Anterior cingulate cortex (tissue), 58 donors: Measurements from ENCODE around the gene LDB3.
A peak's percentile ranks its signal among the peaks of the same experiment; 100 is the strongest.

Experiments
- DNase-seq, 58 donors: peaks; one replicate each; lab custom pipeline; 2025; lab: John Stamatoyannopoulos, UW

LDB3 gene

GRCh38 chr10:86662186-86663045 lies 5.9 kb upstream of the LDB3 start:
- DNase-seq = no peak

- no peak for DNase-seq
Measured at GRCh38 chr10:86663046-86663345, 5.3 kb upstream of the LDB3 start.

- DNase-seq = peak in 1 of 58 donors; percentile 44
Measured at GRCh38 chr10:86663576-86664339, 4.6 kb upstream of the LDB3 start.

- peak in 9 of 58 donors; percentile 17 to 61 (median 40) for DNase-seq
Measured at GRCh38 chr10:86664341-86665217, 3.7 kb upstream of the LDB3 start.

- DNase-seq = peak in 1 of 58 donors; percentile 37
Measured at GRCh38 chr10:86665218-86665607, 3.1 kb upstream of the LDB3 start.

- DNase-seq = peak in 50 of 58 donors; percentile 27 to 95 (median 72)
Measured at GRCh38 chr10:86665868-86666267, 2.4 kb upstream of the LDB3 start.

GRCh38 chr10:86666538-86666937 lies 1.8 kb upstream of the LDB3 start:
- DNase-seq = peak in 37 of 58 donors; percentile 17 to 73 (median 39)

- DNase-seq = peak in 8 of 58 donors; percentile 22 to 53 (median 30)
Measured at GRCh38 chr10:86667421-86668181, 710 bp upstream of the LDB3 start.

- DNase-seq = no peak
Measured at GRCh38 chr10:86670290-86670811, 2.0 kb downstream of the LDB3 start.

GRCh38 chr10:86670876-86671275 lies 2.6 kb downstream of the LDB3 start:
- no peak for DNase-seq

GRCh38 chr10:86671419-86671818 lies 3.1 kb downstream of the LDB3 start:
- no peak for DNase-seq

GRCh38 chr10:86671985-86672710 lies 3.8 kb downstream of the LDB3 start:
- no peak for DNase-seq

GRCh38 chr10:86673216-86673826 lies 5.0 kb downstream of the LDB3 start:
- DNase-seq = no peak

- peak in 23 of 58 donors; percentile 8 to 65 (median 27) for DNase-seq
Measured at GRCh38 chr10:86673827-86674581, 5.7 kb downstream of the LDB3 start.

GRCh38 chr10:86674912-86675311 lies 6.6 kb downstream of the LDB3 start:
- peak in 16 of 58 donors; percentile 6 to 61 (median 24) for DNase-seq

GRCh38 chr10:86677374-86677773 lies 9.1 kb downstream of the LDB3 start:
- no peak for DNase-seq

- DNase-seq = peak in 17 of 58 donors; percentile 16 to 68 (median 37)
Measured at GRCh38 chr10:86678999-86679792, 10.9 kb downstream of the LDB3 start.
